HG02870 (cell line): ENCODE data around the gene ALS2.
A peak's percentile ranks its signal among the peaks of the same experiment; 100 is the strongest.
"Not testable (repeated sequence)": the region's sequence is repeated elsewhere in the genome, so short reads cannot be mapped to it uniquely, and the experiment has no call there.

Source experiments
- ATAC-seq: cut with Tn5 transposase; IDR thresholded peaks from one replicate; pipeline ENCODE4 v1.9.1; 2021; ENCODE audit warnings: mild to moderate bottlenecking, moderate library complexity; ENCODE audit not compliant: unreplicated experiment

ALS2 gene

DNA sequence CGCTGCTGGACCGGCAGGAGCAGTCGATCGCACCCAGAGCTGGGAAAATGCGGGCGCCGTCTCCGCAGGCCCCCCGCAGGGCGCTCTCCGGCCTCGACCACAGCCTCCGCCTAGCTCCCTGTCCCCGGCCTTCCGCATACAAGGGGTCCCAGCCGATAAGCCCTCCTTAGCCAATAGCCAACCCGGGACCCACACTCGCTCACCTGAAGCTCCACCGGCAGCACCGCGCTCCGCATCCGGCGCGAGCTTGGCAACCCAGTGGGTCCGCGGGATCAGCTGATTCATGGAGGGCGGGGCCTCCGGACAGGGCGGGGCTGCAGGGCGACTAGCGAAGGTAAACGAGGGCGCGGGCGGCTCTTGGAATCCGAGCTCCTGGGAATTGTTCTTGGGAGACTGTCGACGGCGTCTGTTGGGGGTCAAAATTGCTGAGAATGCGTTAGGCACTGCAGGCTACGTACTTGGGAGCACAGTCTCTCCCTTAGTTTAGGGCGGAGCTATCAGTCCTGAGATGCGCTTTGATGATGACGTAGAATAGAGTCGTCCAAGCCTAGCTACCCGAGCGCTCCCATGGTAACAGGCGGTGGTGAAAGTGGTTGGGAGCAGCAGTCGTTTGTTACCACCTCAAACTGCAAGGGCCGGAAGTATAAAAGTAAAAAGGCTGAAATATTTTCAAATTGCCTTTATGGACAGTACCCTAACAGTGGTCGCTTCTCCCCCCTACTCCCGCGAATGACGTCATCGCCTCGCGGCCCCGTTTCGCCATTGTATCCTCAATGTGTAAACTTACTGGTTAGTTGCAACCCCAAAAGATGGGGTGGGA lies at the start of gene ALS2:
TSS of gene ALS2 (minus strand) at position 260 of the 820 bp plus-strand sequence. CDS start 12,048 bp downstream, outside the sequence.
- peak; percentile 95 for ATAC-seq

DNA sequence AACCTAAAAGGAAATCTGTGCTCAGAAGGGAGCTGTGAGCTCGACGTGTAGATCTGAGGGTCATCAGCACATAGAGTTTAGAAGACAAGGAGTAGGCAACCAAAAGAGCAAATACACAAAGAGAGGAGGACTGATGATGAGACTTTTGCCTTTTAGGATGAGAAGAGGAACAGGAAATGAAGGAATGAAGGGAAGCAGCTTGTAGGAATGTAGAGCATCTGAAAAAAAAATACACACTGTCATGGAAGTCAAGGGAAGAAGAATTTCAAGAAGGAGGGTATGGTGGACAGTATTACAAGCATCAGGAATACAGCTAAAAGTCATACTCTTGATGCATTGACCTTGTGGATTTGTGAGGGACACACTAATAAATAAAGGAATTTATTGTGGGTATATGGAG lies 47.5 kb upstream of the ALS2 start:
- no peak for ATAC-seq

DNA sequence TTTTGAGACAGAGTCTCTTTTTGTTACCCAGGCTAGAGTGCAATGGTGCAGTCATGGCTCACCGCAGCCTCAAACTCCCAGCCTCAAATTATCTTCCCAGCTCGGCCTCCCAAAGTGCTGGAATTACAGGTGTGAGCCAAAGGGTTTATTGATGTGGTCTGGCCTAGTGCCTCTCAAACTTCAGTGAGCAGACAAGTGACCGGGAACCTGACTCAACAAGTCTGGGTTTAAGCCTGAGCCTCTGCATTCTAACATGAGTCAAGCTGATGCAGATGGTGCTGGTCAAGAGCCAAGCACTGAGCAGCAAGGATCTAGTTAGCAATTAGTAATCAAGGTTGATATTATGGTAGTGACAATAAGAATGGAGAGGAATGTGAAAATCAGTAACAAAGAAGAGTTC lies 46.9 kb upstream of the ALS2 start:
- no peak for ATAC-seq

- ATAC-seq, result no peak
Measured at GRCh38 chr2:201824212-201824611, 43.5 kb upstream of the ALS2 start.

DNA sequence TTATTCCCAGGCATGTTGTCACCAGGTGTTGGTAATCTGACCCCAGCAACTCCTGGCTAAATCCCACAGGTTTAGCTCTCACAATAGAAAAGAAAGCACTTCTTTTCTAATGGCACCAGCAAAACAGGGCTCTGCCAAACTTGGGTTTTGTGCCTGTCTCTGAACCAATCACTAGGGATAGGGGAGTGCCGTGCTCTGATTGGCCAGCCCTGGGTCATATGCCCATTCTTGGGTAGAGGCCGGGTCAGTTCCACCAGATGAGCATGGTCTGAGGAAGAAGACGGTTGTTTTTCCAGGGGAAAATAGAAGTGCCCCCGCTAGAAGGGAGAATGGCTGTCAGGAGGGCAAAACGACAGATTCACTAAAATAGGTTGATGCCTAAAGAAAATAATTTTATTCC lies 40.3 kb upstream of the ALS2 start:
- ATAC-seq, result no peak

GRCh38 chr2:201820383-201821007 lies 39.8 kb upstream of the ALS2 start:
- ATAC-seq, result no peak

DNA sequence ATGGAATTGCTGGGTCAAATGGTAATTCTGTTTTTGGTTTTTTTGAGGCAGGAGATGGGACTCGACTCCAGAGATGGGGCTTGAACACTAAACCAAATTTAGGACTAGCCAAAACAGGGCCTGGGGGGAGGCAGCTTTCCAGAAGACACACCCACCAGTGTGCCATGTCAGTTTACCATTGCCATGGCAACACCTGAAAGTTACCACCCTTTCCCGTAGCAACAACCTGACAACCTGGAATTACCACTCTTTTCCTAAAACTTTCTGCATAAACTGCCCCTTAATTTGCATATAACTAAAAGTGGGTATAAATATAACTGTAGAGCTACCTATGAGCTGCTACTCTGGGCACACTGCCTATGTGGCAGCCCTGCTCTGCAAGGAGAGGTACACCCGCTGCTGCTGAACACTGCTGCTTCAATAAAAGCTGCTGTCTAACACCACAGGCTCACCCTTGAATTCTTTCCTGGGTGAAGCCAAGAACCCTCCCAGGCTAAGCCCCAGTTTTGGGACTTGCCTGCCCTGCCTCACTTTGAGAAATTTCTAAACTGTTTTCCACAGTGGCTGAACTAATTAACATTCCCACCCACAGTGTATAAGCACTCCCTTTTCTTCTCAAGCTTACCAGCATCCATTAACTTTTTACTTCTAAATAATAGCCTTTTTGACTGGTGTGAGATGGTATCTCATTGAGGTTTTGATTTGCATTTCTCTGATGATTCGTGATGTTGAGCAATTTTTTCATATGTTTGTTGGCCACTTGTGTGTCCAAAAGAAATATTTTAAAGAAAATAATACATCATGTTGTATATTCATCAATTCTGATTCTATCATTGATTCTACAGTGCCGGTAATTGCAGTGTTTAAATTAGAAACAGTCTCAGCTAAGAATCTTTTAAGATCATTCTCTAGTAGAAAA lies 36.2 kb upstream of the ALS2 start:
- ATAC-seq, result no peak

DNA sequence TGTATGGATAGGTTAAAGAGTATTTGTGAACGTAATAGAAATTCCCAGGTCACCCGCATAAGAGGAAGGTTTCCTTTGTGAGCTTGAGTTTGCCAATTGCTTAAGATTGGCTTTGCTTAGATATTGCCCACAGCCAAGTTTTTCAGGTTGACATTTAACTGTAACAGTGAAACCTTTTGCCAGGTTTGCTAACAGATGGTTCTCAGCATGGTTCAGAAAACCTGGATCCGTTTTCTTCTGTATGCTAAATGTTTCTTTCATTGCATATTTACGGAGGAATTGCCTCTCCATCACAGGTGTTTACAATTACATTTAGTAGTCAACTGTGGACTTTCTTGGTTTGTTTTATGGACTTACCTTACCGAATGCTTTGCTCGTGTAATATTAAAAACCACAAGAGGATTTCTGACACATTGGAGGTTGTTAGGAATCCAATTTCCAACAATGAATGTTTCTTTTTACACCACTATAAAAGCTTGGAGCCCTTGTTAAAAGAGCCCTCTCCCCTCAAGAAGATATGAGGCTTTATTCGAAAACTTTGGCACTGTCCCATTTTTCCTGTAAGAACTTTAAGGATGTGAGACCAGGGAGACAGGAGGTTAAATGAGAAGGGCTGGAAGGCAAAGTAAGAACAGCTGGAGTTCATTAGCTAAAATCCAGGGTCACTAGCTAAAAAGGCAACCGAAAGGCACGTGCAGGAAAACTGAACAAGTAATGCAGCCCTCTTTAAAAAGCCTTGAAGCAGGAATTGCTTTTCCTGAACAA lies 33.4 kb upstream of the ALS2 start:
- ATAC-seq, result no peak

DNA sequence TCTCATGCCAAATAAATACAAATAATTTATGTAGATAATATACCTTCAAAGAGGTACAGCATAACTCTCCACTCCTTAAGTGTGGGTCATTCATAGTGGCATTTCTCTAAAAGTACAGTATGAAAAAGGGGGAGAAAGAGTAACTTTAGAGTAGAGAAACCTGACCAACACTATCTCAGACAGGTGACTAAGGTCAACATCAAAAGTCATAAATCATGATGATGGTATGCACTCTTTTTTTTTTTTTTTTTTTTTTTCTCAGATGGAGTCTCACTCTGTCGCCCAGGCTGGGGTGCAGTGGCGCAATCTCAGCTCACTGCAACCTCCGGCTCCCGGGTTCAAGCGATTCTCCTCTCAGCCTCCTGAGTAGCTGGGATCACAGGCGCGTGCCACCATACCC lies 29.9 kb upstream of the ALS2 start:
- not testable (repeated sequence) for ATAC-seq

- no peak for ATAC-seq
Measured at GRCh38 chr2:201809633-201810032, 28.9 kb upstream of the ALS2 start.

GRCh38 chr2:201808027-201808426 lies 27.3 kb upstream of the ALS2 start:
- no peak for ATAC-seq

- no peak for ATAC-seq
Measured at GRCh38 chr2:201807452-201807999, 26.8 kb upstream of the ALS2 start.

- ATAC-seq, result no peak
Measured at GRCh38 chr2:201806442-201807170, 25.9 kb upstream of the ALS2 start, which contains the start of gene CDK15. TSS of gene CDK15 (plus strand) at chr2:201806537. CDS start at chr2:201806665, 128 bp downstream.

DNA sequence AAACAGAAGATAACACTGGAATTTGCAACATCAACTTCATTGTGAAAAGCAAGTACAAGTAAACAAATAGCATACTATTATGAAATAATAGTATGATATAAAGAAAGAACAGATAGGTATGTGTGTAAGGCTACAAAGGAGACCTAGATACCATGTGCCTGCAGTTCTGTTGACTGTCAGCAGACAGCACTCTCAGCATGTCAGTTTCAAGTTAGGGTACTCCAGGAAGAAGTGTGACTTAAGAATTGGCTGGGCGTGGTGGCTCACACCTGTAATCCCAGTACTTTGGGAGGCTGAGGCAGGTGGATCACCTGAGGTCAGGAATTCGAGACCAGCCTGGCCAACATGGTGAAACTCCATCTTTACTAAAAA lies 18.2 kb upstream of the ALS2 start:
- ATAC-seq, result not testable (repeated sequence)

- ATAC-seq, result no peak
Measured at GRCh38 chr2:201798252-201798913, 17.6 kb upstream of the ALS2 start.

DNA sequence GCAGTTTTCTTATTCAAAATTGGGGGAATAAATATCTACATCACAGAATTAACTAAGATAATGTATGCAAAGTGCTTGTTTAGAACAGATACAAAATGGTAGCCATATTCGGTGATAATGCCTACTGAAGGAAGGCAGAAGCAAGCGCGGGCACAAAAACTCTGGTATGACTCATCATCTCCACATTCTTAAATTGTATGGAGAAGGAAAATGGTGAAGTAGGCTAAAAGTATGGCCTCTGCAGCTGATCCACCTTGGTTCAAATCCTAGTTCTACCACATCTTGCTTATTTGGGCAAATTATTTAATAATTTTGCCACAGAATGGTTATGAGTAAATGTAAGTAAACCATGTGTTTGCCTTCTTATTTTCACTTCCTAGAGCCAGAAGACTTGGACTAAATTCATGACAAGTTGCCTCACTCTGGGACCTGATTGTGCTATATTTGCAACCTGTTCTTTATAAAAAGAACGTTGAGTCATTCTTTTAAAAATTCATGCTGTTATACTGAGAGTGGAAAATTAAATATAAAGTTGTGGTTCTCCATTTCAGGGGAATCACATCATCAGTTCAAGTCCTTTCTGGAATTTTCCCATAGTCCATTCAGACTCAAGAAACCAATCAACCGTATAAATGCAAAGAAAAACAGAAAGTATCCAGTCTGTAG lies 16.6 kb upstream of the ALS2 start:
- no peak for ATAC-seq

DNA sequence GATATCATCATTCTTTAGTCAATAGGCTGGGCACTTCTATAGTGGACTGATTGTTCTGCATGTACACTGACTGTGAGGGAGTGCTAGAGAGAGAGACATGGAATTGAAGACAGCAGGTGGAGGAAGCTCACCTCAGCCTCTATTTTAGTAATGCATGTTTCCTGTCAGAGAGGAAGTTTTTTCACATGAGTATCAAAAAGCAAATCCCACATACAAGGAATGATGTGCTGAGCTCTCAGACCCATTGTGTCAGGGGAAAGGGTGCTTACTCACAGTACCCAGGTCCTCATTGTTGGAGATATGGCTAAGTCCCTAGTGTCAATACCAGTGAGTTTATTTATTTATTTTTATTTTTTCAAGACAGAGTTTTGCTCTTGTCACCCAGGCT lies 15.7 kb upstream of the ALS2 start:
- ATAC-seq, result no peak

GRCh38 chr2:201795607-201796477 lies 15.1 kb upstream of the ALS2 start:
- ATAC-seq, result no peak
